MCF 10A (cell line): ENCODE results near the gene CWC27. TPM values are rescaled to one million over a fixed set of nuclear protein-coding genes. Genes with fewer than 3 reads are reported as not detected.
"Not testable (repeated sequence)": the region's sequence is repeated elsewhere in the genome, so short reads cannot be mapped to it uniquely, and the experiment has no call there.

Experiments used
- BruUV-seq: library from RNA; stranded (reverse); fragments of 400-500 nt; replicated peaks from 2 replicates; lab custom pipeline; 2021; lab: Mats Ljungman, UMichigan
- CTCF ChIA-PET: fragments of 300-600 bp; sonication (Branson Sonifier 250); formaldehyde crosslinking; extraction: SDS; loops from one replicate; lab custom pipeline; 2021; ENCODE audit warnings: antibody characterized with exemption, inconsistent platforms; lab: Yijun Ruan, JAX
- POLR2A ChIA-PET: fragments of 300-600, 350-650 bp; sonication (Branson Sonifier 250); formaldehyde crosslinking; extraction: SDS; loops from one replicate; lab custom pipeline; 2020; ENCODE audit warnings: antibody characterized with exemption, inconsistent platforms; lab: Yijun Ruan, JAX
- DNase-seq: peaks from one replicate; pipeline ENCODE4 v3.0.0-alpha.2; 2018; ENCODE audit not compliant: unreplicated experiment
- H3K27ac Mint-ChIP-seq: one replicate; pipeline ENCODE4 v1.8.0; 2022; ENCODE audit warnings: mild to moderate bottlenecking, low read depth, mixed read lengths; ENCODE audit not compliant: unreplicated experiment
- H3K27me3 Mint-ChIP-seq: one replicate; pipeline ENCODE4 v1.8.0; 2022; ENCODE audit warnings: mixed read lengths; ENCODE audit not compliant: insufficient read depth, unreplicated experiment
- H3K36me3 Mint-ChIP-seq: one replicate; pipeline ENCODE4 v1.8.0; 2022; ENCODE audit warnings: mild to moderate bottlenecking, moderate library complexity, mixed read lengths; ENCODE audit not compliant: insufficient read depth, unreplicated experiment
- H3K4me1 Mint-ChIP-seq: one replicate; pipeline ENCODE4 v1.8.0; 2022; ENCODE audit warnings: mixed read lengths; ENCODE audit not compliant: insufficient read depth, unreplicated experiment
- H3K4me3 Mint-ChIP-seq: one replicate; pipeline ENCODE4 v1.8.0; 2022; ENCODE audit warnings: mild to moderate bottlenecking, moderate library complexity, mixed read lengths; ENCODE audit not compliant: unreplicated experiment
- H3K9me3 Mint-ChIP-seq: one replicate; pipeline ENCODE4 v1.8.0; 2022; ENCODE audit warnings: mixed read lengths; ENCODE audit not compliant: unreplicated experiment
- intact Hi-C: fragments of 100-400 bp; cut with micrococcal nuclease; formaldehyde crosslinking; loops from 2 replicates; pipeline ENCODE4 v1.14.1; 2022
- total RNA-seq: library from RNA; stranded (reverse); gene quantifications from 2 replicates; pipeline ENCODE4 v1.2.3, GENCODE V29; 2022
- TF ChIP-seq, protein P1 (sequence below): fragments of 200-600 bp; IDR thresholded peaks from one replicate; pipeline ENCODE4 v1.8.0; 2022; ENCODE audit warnings: antibody characterized with exemption, mild to moderate bottlenecking; ENCODE audit not compliant: unreplicated experiment

Gene CWC27
- total RNA-seq, 1 experiment from 2014 or later = 34.2 TPM

DNA sequence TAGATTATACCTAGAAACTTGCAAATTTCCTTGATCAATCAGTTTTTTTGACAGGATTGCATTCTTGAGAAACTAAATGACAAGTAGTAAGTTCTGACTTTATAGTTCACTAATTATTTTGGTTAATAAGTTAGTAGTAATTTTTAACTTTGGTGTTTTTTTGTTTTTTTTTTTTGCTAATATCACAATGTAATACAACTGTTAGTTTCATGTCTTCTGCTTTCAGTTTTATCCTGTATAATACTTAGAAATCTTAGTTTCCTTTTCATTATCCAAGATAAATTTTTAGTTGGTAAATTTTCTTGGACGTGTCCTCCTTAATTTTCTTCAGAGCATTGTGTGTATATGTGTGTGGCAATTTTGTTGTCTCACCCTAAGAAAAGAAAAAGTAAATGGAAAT, 57.8 kb downstream of the CWC27 start:
- peaks cover 6% of the 10 kb centered on the region for H3K36me3 Mint-ChIP-seq
- peaks cover 5% of the 10 kb centered on the region for H3K4me1 Mint-ChIP-seq
- no peak for DNase-seq
- BruUV-seq = no TSS peak
- POLR2A ChIA-PET = no interaction called here
- CTCF ChIA-PET = interaction anchor here (1.1 kb wide), 1 partner anchor 122 kb away, joined by 3 read pairs; no protein-coding TSS in a partner anchor
- H3K27ac Mint-ChIP-seq = no peak overlapping the region
- H3K9me3 Mint-ChIP-seq = no peaks in the 10 kb centered on the region
- intact Hi-C loops = no loop called here
- no peak overlapping the region for H3K4me3 Mint-ChIP-seq
- TF ChIP-seq, protein P1, sequence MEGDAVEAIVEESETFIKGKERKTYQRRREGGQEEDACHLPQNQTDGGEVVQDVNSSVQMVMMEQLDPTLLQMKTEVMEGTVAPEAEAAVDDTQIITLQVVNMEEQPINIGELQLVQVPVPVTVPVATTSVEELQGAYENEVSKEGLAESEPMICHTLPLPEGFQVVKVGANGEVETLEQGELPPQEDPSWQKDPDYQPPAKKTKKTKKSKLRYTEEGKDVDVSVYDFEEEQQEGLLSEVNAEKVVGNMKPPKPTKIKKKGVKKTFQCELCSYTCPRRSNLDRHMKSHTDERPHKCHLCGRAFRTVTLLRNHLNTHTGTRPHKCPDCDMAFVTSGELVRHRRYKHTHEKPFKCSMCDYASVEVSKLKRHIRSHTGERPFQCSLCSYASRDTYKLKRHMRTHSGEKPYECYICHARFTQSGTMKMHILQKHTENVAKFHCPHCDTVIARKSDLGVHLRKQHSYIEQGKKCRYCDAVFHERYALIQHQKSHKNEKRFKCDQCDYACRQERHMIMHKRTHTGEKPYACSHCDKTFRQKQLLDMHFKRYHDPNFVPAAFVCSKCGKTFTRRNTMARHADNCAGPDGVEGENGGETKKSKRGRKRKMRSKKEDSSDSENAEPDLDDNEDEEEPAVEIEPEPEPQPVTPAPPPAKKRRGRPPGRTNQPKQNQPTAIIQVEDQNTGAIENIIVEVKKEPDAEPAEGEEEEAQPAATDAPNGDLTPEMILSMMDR = no peak
- H3K27me3 Mint-ChIP-seq = no peaks in the 10 kb centered on the region

DNA sequence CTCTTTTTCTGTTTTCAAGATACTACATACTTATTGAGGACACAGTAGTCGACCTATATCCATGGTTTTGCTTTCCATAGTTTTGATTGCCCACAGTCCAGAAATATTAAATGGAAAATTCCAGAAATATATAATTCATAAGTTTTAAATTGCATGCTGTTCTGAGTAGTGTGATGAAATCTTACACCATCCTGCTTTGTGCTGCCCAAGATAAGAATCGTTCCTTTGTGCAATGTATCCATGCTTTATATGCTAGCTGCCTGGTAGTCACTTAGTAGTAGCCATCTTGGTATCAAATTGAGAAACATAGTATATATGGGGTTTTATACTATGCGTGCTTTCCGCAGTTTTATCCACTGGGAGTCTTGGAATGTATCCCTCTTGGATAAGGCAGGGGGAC, 59.0 kb downstream of the CWC27 start:
- no peak for DNase-seq
- H3K27ac Mint-ChIP-seq = no peak overlapping the region
- peaks cover 6% of the 10 kb centered on the region for H3K36me3 Mint-ChIP-seq
- H3K27me3 Mint-ChIP-seq = no peaks in the 10 kb centered on the region
- TF ChIP-seq, protein P1 = no peak
- H3K9me3 Mint-ChIP-seq = no peaks in the 10 kb centered on the region
- H3K4me1 Mint-ChIP-seq = no peaks in the 10 kb centered on the region
- H3K4me3 Mint-ChIP-seq = no peak overlapping the region
- CTCF ChIA-PET = interaction anchor here (0.6 to 1.1 kb wide), 2 partner anchors 17 to 673 kb away, joined by 4 read pairs; no protein-coding TSS in a partner anchor
- no TSS peak for BruUV-seq
- intact Hi-C loops = no loop called here
- POLR2A ChIA-PET = interaction anchor here (0.6 kb wide), 1 partner anchor 836 kb away, joined by 3 read pairs; no protein-coding TSS in a partner anchor

DNA sequence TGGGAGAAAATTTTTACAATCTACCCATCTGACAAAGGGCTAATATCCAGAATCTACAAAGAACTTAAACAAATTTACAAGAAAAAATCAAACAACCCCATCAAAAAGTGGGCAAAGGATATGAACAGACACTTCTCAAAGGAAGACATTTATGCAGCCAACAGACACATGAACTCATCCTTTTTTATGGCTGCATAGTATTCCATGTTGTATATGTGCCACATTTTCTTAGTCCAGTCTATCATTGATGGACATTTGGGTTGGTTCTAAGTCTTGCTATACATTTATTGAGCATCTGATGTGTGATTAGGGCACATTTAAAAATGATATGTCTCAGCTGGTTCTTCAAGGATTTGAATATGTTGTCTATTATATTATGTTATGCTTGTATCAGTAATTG, 61.9 kb downstream of the CWC27 start:
- intact Hi-C loops, BruUV-seq, CTCF ChIA-PET, POLR2A ChIA-PET, H3K27me3 Mint-ChIP-seq, H3K36me3 Mint-ChIP-seq, H3K27ac Mint-ChIP-seq, H3K4me3 Mint-ChIP-seq, DNase-seq, H3K9me3 Mint-ChIP-seq, H3K4me1 Mint-ChIP-seq: not testable (repeated sequence)

DNA sequence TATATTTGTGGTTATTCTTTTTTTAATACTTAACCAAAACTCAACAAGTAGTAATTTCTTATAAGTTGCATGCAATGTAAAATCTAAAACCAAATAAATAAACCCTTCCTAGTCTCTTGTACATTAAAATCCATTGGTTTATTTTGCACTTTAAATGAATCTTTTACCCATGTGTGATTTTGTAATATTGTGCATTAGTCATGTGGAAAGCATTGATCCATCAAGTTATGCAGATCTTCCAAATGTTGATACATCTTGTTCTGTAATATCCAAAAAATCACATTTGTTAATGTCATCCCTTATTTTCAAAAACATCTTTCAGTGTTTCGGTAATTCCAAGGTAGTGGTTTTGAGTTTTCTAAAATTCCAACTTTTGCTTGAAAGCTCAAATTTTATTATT, 63.3 kb downstream of the CWC27 start:
- H3K4me3 Mint-ChIP-seq = no peak overlapping the region
- ChIA-PET POLR2A (interaction anchor here (0.7 kb wide), 1 partner anchor 9 kb away, joined by 3 read pairs; no protein-coding TSS in a partner anchor), CTCF (no interaction called here)
- peaks cover 6% of the 10 kb centered on the region for H3K36me3 Mint-ChIP-seq
- TF ChIP-seq, protein P1 = no peak
- peaks cover 6% of the 10 kb centered on the region for H3K4me1 Mint-ChIP-seq
- no peaks in the 10 kb centered on the region for H3K9me3 Mint-ChIP-seq
- no peak for DNase-seq
- intact Hi-C loops = no loop called here
- H3K27ac Mint-ChIP-seq = no peak overlapping the region
- no peaks in the 10 kb centered on the region for H3K27me3 Mint-ChIP-seq
- no TSS peak for BruUV-seq

DNA sequence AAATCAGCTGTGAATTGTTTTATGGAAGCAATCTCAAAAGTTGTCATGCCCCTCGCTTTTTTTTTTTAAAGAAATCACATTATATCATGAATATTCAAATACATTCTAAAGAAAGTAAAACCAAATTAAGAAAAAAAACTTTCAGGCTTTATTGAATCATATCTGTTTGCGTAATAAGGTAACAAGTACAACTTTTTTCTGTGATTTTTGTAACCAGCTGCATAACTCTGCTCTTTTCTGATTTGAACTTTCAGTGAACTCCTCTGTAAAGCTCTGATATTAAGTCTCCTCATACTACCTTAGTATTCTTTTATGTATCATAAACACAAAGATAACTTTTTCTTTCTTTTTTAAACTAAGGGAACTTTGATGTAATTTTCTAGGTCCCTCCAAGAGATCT, 65.3 kb downstream of the CWC27 start:
- no peak for DNase-seq
- intact Hi-C loops = no loop called here
- TF ChIP-seq, protein P1 = no peak
- no peaks in the 10 kb centered on the region for H3K9me3 Mint-ChIP-seq
- no peak overlapping the region for H3K4me3 Mint-ChIP-seq
- H3K36me3 Mint-ChIP-seq = peaks cover 6% of the 10 kb centered on the region
- ChIA-PET POLR2A (interaction anchor here (0.6 kb wide), 1 partner anchor 140 kb away, joined by 3 read pairs; no protein-coding TSS in a partner anchor), CTCF (interaction anchor here (0.6 kb wide), 1 partner anchor 649 kb away, joined by 4 read pairs; no protein-coding TSS in a partner anchor)
- H3K27ac Mint-ChIP-seq = no peak overlapping the region
- H3K4me1 Mint-ChIP-seq = peaks cover 6% of the 10 kb centered on the region
- H3K27me3 Mint-ChIP-seq = no peaks in the 10 kb centered on the region
- no TSS peak for BruUV-seq
